ENCODE data around the gene CAMK2D. TPM values are rescaled to one million over a fixed set of nuclear protein-coding genes. Genes with fewer than 3 reads are reported as not detected.

CAMK2D gene
- total RNA-seq, 1 experiment from 2014 or later, result 9.0 TPM

DNA sequence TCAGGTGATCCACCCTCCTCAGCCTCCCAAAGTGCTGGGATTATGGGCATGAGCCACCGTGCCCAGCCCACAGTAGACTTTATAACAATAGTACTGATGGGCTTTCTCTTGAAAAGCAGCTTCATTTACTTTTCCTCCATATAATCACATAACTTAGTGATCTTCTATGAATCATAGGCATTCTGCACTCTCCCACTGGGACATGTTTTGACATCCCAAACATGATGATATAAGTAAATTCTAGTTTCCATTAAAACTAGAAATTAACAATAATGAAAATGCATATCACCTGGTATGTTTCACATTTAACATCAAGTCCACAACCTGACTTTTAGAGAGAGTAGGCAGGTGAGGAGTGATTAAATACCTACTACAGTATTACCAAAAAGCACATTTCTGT lies 96.5 kb downstream of the CAMK2D start:
- H2AFZ ChIP-seq (ENCODE audit: low read length), result no peak overlapping the region
- H2BK120ac ChIP-seq (ENCODE audit: low read depth, low read length, poor library complexity, severe bottlenecking), result no peak overlapping the region
- no peak overlapping the region for H4K5ac ChIP-seq (ENCODE audit: insufficient read length, low read depth, low read length)
- no peak overlapping the region for H4K8ac ChIP-seq (replicated peaks; ENCODE audit: insufficient read length, low read depth, low read length)
- H2AK5ac ChIP-seq (ENCODE audit: insufficient read length, low read length), result no peak overlapping the region
- no peak overlapping the region for H2BK15ac ChIP-seq (ENCODE audit: low read depth, low read length)
- H4K20me1 ChIP-seq (ENCODE audit: control insufficient read depth, insufficient read depth, insufficient read length), result no peaks in the 10 kb centered on the region
- no peak overlapping the region for H3K9ac ChIP-seq (ENCODE audit: extremely low read depth, insufficient read length, low read length)
- WGBS (ENCODE audit: extremely low coverage, insufficient read length, low lambda C conversion rate), result no CpG with 5 or more reads among the region's 1 CpG
- H3K4me1 Mint-ChIP-seq, result no peaks in the 10 kb centered on the region
- no peaks in the 10 kb centered on the region for H3K36me3 Mint-ChIP-seq (ENCODE audit: insufficient read depth in 1 of 3, low read depth in 3 of 3)
- no peak overlapping the region for H2BK12ac ChIP-seq (ENCODE audit: insufficient read length, low read depth, low read length)
- H3K9me3 Mint-ChIP-seq, result no peaks in the 10 kb centered on the region
- no peak overlapping the region for H3K4ac ChIP-seq (ENCODE audit: low read depth, low read length)
- H4K91ac ChIP-seq (ENCODE audit: insufficient read length, low read depth, low read length), result no peak overlapping the region
- H3K4me2 ChIP-seq (ENCODE audit: insufficient read depth, insufficient read length, low read length), result no peak overlapping the region
- H3K23me2 ChIP-seq (ENCODE audit: insufficient read length, low read depth, low read length, poor library complexity, severe bottlenecking), result no peaks in the 10 kb centered on the region
- no peak overlapping the region for H3K14ac ChIP-seq (ENCODE audit: insufficient read depth, low read length)
- H3K79me1 ChIP-seq (ENCODE audit: insufficient read depth, low read depth, low read length, poor library complexity, severe bottlenecking), result no peaks in the 10 kb centered on the region
- H3K27ac Mint-ChIP-seq, result no peak overlapping the region
- H3K27ac ChIP-seq (ENCODE audit: insufficient read length, low read depth, low read length), result no peak overlapping the region
- H3K56ac ChIP-seq (ENCODE audit: insufficient read length, low read depth, low read length), result no peak overlapping the region
- no peaks in the 10 kb centered on the region for H3K27me3 Mint-ChIP-seq (ENCODE audit: low read depth)
- H3K23ac ChIP-seq (ENCODE audit: insufficient read length, low read depth, low read length), result no peak overlapping the region
- no peaks in the 10 kb centered on the region for H3K9me3 ChIP-seq (ENCODE audit: control insufficient read depth, low read depth, low read length)
- H3T11ph ChIP-seq (ENCODE audit: low read length), result no peak overlapping the region
- H2BK20ac ChIP-seq (ENCODE audit: low read depth, low read length, poor library complexity, severe bottlenecking), result no peak overlapping the region
- H3K4me1 ChIP-seq (ENCODE audit: insufficient read depth, low read length), result no peaks in the 10 kb centered on the region
- DNase-seq, result no peak
- no peak overlapping the region for H2BK5ac ChIP-seq (ENCODE audit: insufficient read length, low read length)
- H3K18ac ChIP-seq (ENCODE audit: insufficient read length, low read depth, low read length), result no peak overlapping the region
- TF ChIP-seq, protein P1, sequence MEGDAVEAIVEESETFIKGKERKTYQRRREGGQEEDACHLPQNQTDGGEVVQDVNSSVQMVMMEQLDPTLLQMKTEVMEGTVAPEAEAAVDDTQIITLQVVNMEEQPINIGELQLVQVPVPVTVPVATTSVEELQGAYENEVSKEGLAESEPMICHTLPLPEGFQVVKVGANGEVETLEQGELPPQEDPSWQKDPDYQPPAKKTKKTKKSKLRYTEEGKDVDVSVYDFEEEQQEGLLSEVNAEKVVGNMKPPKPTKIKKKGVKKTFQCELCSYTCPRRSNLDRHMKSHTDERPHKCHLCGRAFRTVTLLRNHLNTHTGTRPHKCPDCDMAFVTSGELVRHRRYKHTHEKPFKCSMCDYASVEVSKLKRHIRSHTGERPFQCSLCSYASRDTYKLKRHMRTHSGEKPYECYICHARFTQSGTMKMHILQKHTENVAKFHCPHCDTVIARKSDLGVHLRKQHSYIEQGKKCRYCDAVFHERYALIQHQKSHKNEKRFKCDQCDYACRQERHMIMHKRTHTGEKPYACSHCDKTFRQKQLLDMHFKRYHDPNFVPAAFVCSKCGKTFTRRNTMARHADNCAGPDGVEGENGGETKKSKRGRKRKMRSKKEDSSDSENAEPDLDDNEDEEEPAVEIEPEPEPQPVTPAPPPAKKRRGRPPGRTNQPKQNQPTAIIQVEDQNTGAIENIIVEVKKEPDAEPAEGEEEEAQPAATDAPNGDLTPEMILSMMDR (conservative IDR thresholded peaks at IDR 0.05), result no peak
- no peaks in the 10 kb centered on the region for H3K27me3 ChIP-seq (ENCODE audit: insufficient read depth, low read length)
- H3K4me3 Mint-ChIP-seq, result no peak overlapping the region
- no peaks in the 10 kb centered on the region for H3K79me2 ChIP-seq (ENCODE audit: insufficient read depth, low read length)
